GM12878 (cell line): ENCODE data around the gene COL1A1. TPM values are rescaled to one million over a fixed set of nuclear protein-coding genes. Genes with fewer than 3 reads are reported as not detected.

Experiments
- ATAC-seq: fragments of 200-7000 bp; cut with Tn5 transposase; 3 replicates; pipeline ENCODE4 v1.9.1; 2020; ENCODE audit warnings: mild to moderate bottlenecking, moderate library complexity
- BruUV-seq: library from RNA; stranded (reverse); fragments of 400-500 nt; replicated peaks from 2 replicates; lab custom pipeline; 2021; lab: Mats Ljungman, UMichigan
- CTCF ChIA-PET: fragments of 300-600 bp; sonication (Branson Sonifier 250); formaldehyde crosslinking; extraction: SDS; loops from one replicate; lab custom pipeline; 2021; ENCODE audit warnings: inconsistent platforms; lab: Yijun Ruan, JAX
- POLR2A ChIA-PET: fragments of 350-600 bp; formaldehyde crosslinking; extraction: SDS; loops from one replicate; lab custom pipeline; 2021; ENCODE audit warnings: inconsistent platforms; lab: Charles Lee
- RAD21 ChIA-PET: fragments of 300-600 bp; sonication (Branson Sonifier 250); formaldehyde crosslinking; loops from one replicate; lab custom pipeline; 2023; ENCODE audit warnings: antibody characterized with exemption; ENCODE audit not compliant: unreplicated experiment; lab: Charles Lee
- SMC1A ChIA-PET: fragments of 300-600 bp; sonication (Branson Sonifier 250); formaldehyde crosslinking; loops from one replicate; lab custom pipeline; 2023; ENCODE audit not compliant: unreplicated experiment, uncharacterized antibody; lab: Charles Lee
- DNase-seq: peaks from one replicate; pipeline ENCODE4 v3.0.0-alpha.2; 2011; ENCODE audit warnings: low read depth, low spot score
- FAIRE-seq: peaks from 3 replicates; lab custom pipeline; 2011; peaks lifted over from hg19 to GRCh38; lab: Jason Lieb, UNC
- H2AFZ ChIP-seq: 2 replicates; pipeline ENCODE4 v1.6.0; 2011; ENCODE audit warnings: low read depth, low read length, control low read depth; ENCODE audit not compliant: control insufficient read depth
- H3K27ac ChIP-seq: 2 replicates; pipeline ENCODE4 v1.5.1; 2011; ENCODE audit warnings: control low read depth; ENCODE audit not compliant: control insufficient read depth, insufficient read depth
- H3K27me3 ChIP-seq, 2 experiments: replicated peaks in 1 of 2; 2 replicates each; pipeline versions ENCODE4 v1.6.0 to v1.6.1; 2011; ENCODE audit warnings: low read length in 1 of 2; ENCODE audit not compliant: control insufficient read depth in 2 of 2, insufficient read depth in 2 of 2
- H3K36me3 ChIP-seq, 2 experiments: 2 replicates each; pipeline ENCODE4 v1.5.1; 2011; ENCODE audit warnings: low read length in 1 of 2; ENCODE audit not compliant: control insufficient read depth in 2 of 2, insufficient read depth in 2 of 2
- H3K4me1 ChIP-seq: 2 replicates; pipeline ENCODE4 v1.6.1; 2011; ENCODE audit warnings: mild to moderate bottlenecking, low read length, moderate library complexity, mixed read lengths; ENCODE audit not compliant: control insufficient read depth, insufficient read depth
- H3K4me2 ChIP-seq: 2 replicates; pipeline ENCODE4 v1.6.0; 2011; ENCODE audit warnings: control low read depth; ENCODE audit not compliant: control insufficient read depth, insufficient read depth
- H3K4me3 ChIP-seq: fragments of 200-600 bp; sonication (generic); 2 replicates; pipeline ENCODE4 v1.5.1; 2016
- H3K79me2 ChIP-seq: 2 replicates; pipeline ENCODE4 v1.6.0; 2011; ENCODE audit warnings: low read length; ENCODE audit not compliant: control insufficient read depth, insufficient read depth
- H3K9ac ChIP-seq: 2 replicates; pipeline ENCODE4 v1.8.0; 2011; ENCODE audit warnings: low read length, control low read depth, mixed read lengths; ENCODE audit not compliant: control insufficient read depth, insufficient read depth
- H3K9me3 ChIP-seq: replicated peaks from 3 replicates; pipeline ENCODE4 v1.5.1; 2011; ENCODE audit warnings: mild to moderate bottlenecking, low read length; ENCODE audit not compliant: control insufficient read depth, insufficient read depth
- H4K20me1 ChIP-seq: 2 replicates; pipeline ENCODE4 v1.6.0; 2011; ENCODE audit not compliant: control insufficient read depth, insufficient read depth
- ELK1 ChIP-seq: IDR thresholded peaks from 2 replicates; pipeline ENCODE4 v1.6.1; 2012; ENCODE audit warnings: low read depth, low read length, improper control_type of control experiment
- HSF1 ChIP-seq: fragments of 150-350 bp; IDR thresholded peaks from 2 replicates; pipeline ENCODE4 v1.6.1; 2014; ENCODE audit warnings: mild to moderate bottlenecking, low read depth, low read length
- IKZF2 ChIP-seq, 2 experiments: fragments of 450-650 bp; IDR thresholded peaks; 2 replicates each; pipeline ENCODE4 v1.6.1; 2017; ENCODE audit warnings: mild to moderate bottlenecking in 2 of 2, moderate library complexity in 2 of 2
- JUNB ChIP-seq: IDR thresholded peaks from 2 replicates; pipeline ENCODE4 v1.6.1; 2016; ENCODE audit warnings: antibody characterized with exemption, mild to moderate bottlenecking
- MTA3 ChIP-seq: IDR thresholded peaks from 2 replicates; pipeline ENCODE4 v1.6.1; 2012; ENCODE audit warnings: low read length, inconsistent platforms, borderline replicate concordance
- POU2F2 ChIP-seq: IDR thresholded peaks from 3 replicates; pipeline ENCODE4 v1.6.1; 2011; ENCODE audit warnings: low read depth, mild to moderate bottlenecking, low read length, borderline replicate concordance
- RAD21 ChIP-seq: IDR thresholded peaks from 2 replicates; pipeline ENCODE4 v1.6.1; 2011; ENCODE audit warnings: mild to moderate bottlenecking, low read depth, low read length, moderate library complexity; ENCODE audit not compliant: insufficient read depth
- RCOR1 ChIP-seq: conservative IDR thresholded peaks from 2 replicates; pipeline ENCODE4 v1.6.1; 2012; ENCODE audit warnings: low read depth, low read length, improper control_type of control experiment
- RELB ChIP-seq: fragments of 450-650 bp; IDR thresholded peaks from 2 replicates; pipeline ENCODE4 v1.6.1; 2017; ENCODE audit warnings: low read depth, mild to moderate bottlenecking, moderate library complexity
- SREBF2 ChIP-seq: IDR thresholded peaks from 2 replicates; pipeline ENCODE4 v1.6.1; 2012; ENCODE audit warnings: mild to moderate bottlenecking, low read length
- SUZ12 ChIP-seq: fragments of 200-600 bp; sonication (generic); IDR thresholded peaks from one replicate; pipeline ENCODE4 v1.6.1; 2018; ENCODE audit warnings: antibody characterized with exemption, mild to moderate bottlenecking; ENCODE audit not compliant: unreplicated experiment
- TARDBP ChIP-seq: IDR thresholded peaks from 2 replicates; pipeline ENCODE4 v1.6.1; 2016; ENCODE audit warnings: borderline replicate concordance
- ZBTB11 ChIP-seq: fragments of 450-650 bp; formaldehyde crosslinking; IDR thresholded peaks from 2 replicates; pipeline ENCODE4 v1.5.0; 2022; ENCODE audit warnings: mild to moderate bottlenecking, missing genetic modification characterization
- ZBTB33 ChIP-seq: fragments of 450-650 bp; IDR thresholded peaks from 2 replicates; pipeline ENCODE4 v1.6.1; 2017; ENCODE audit warnings: mild to moderate bottlenecking
- ZNF217 ChIP-seq: fragments of 450-650 bp; IDR thresholded peaks from 2 replicates; pipeline ENCODE4 v1.6.1; 2017; ENCODE audit warnings: antibody characterized with exemption, mild to moderate bottlenecking
- WGBS: methylation state at CpG from one replicate; pipeline ENCODE4 v1.1.6; 2016; ENCODE audit warnings: low lambda C conversion rate; ENCODE audit not compliant: insufficient replicate concordance, insufficient coverage; ENCODE audit errors: missing lambda C conversion rate; 5-methylcytosine and 5-hydroxymethylcytosine counted together
- in situ Hi-C: fragments of 300-500 bp; cut with MboI; formaldehyde crosslinking; loops from 9 replicates; pipeline ENCODE4 v1.14.3; 2018; ENCODE audit warnings: mixed read lengths
- intact Hi-C: fragments of 100-400 bp; cut with micrococcal nuclease; formaldehyde crosslinking; loops from one replicate; pipeline ENCODE4 v1.14.2; 2022; ENCODE audit not compliant: unreplicated experiment
- polyA plus RNA-seq, 11 experiments: library from polyadenylated mRNA; depleted of rRNA in 4 of 11; unstranded in 6 of 11; stranded (reverse) in 5 of 11; fragments of >200 nt; fragmentation: Nextera tagmentation in 4 of 11; fragmentation: Illumina TruSeq in 1 of 11; extraction: Ambion mirVana in 4 of 11; extraction: Trizol in 1 of 11; gene quantifications; 1 replicate in 1 of 11; 2 replicates in 10 of 11; pipeline versions ENCODE4 v1.2.1 to v1.2.3, GENCODE V29; 2011 to 2016; ENCODE audit warnings: inconsistent platforms in 2 of 11, missing spikeins in 2 of 11, low read depth in 1 of 11
- total RNA-seq, 4 experiments: library from RNA; depleted of rRNA in 3 of 4; stranded (reverse); fragments of >200 nt in 3 of 4; fragmentation: Illumina TruSeq in 1 of 4; extraction: Trizol in 1 of 4; gene quantifications; 2 replicates each; pipeline versions ENCODE4 v1.2.1 to v1.2.3, GENCODE V29; 2013 to 2021

The COL1A1 gene
- total and polyA plus RNA-seq, 10 of the 15 experiments (the other 5 are each of a cell fraction or from before 2014, with no cell fraction given) = 0.18 to 7.7 (median 2.3) TPM

- H3K4me2 ChIP-seq = no peak overlapping the region
- BruUV-seq = no TSS peak
- H3K27me3 ChIP-seq = no peaks in the 10 kb centered on the region
- in situ Hi-C loops = no loop called here
- no peak overlapping the region for H2AFZ ChIP-seq
- H3K4me1 ChIP-seq = peaks cover 25% of the 10 kb centered on the region
- H3K4me3 ChIP-seq = no peak overlapping the region
- RAD21 ChIA-PET = interaction anchor here (1.7 kb wide), 1 partner anchor 11 kb away, joined by 8 read pairs; no protein-coding TSS in a partner anchor
- H3K79me2 ChIP-seq = no peaks in the 10 kb centered on the region
- POLR2A ChIA-PET = interaction anchor here (0.6 kb wide), 1 partner anchor 50 kb away, joined by 4 read pairs; no protein-coding TSS in a partner anchor
- TF ChIP-seq ZBTB33 (no peak), RCOR1 (no peak), HSF1 (no peak), ZNF217 (no peak), JUNB (no peak), SUZ12 (no peak), SREBF2 (no peak), RELB (no peak), RAD21 (no peak), MTA3 (no peak), POU2F2 (no peak), IKZF2 (IDR thresholded peaks at IDR 0.05) (no peak), ELK1 (no peak), ZBTB11 (CRISPR knock-in tag) (no peak), TARDBP (no peak)
- TF ChIP-seq, all 136 proteins: peak for 0
- no peak for FAIRE-seq
- SMC1A ChIA-PET = no interaction called here
- Histone ChIP-seq H4K20me1 (no peaks in the 10 kb centered on the region), H3K36me3 (peaks cover 0 to under 1% of the 10 kb centered on the region in 2 experiments; a peak in 1 of 4 replicates), H3K27ac (no peak overlapping the region), H3K9ac (no peak overlapping the region), H3K9me3 (no peaks in the 10 kb centered on the region)
- CTCF ChIA-PET = interaction anchor here (1.0 to 3.3 kb wide), 4 partner anchors 11 to 86 kb away, joined by 3 to 14 read pairs (median 6); no protein-coding TSS in a partner anchor
- ATAC-seq = no peak
- DNase-seq = no peak
- intact Hi-C loops = no loop called here
- WGBS = 79% methylated on average over 12 of the region's 12 CpGs
These were observed 20.8 kb downstream of the COL1A1 start for GRCh38 chr17:50180620-50181019.
